IMR-90 (cell line): Measurements from ENCODE around the gene IRAK4. TPM values are rescaled to one million over a fixed set of nuclear protein-coding genes. Genes with fewer than 3 reads are reported as not detected.

Experiments
- ATAC-seq: fragments of 200-7000 bp; cut with Tn5 transposase; 2 replicates; pipeline ENCODE4 v1.9.1; 2020; ENCODE audit warnings: low read depth, mild to moderate bottlenecking, moderate library complexity
- BruUV-seq: library from RNA; stranded (reverse); fragments of 400-500 nt; replicated peaks from 2 replicates; lab custom pipeline; 2021; lab: Mats Ljungman, UMichigan
- CTCF ChIA-PET: fragments of 300-600 bp; formaldehyde crosslinking; extraction: SDS; loops from one replicate; lab custom pipeline; 2021; ENCODE audit warnings: antibody characterized with exemption; lab: Yijun Ruan, JAX
- POLR2A ChIA-PET: fragments of 300-600 bp; sonication (Branson Sonifier 250); formaldehyde crosslinking; loops from one replicate; lab custom pipeline; 2022; ENCODE audit warnings: antibody characterized with exemption; ENCODE audit not compliant: unreplicated experiment; lab: Charles Lee
- DNase-seq: peaks from one replicate; pipeline ENCODE4 v3.0.0; 2013
- H2AFZ ChIP-seq: replicated peaks from 2 replicates; pipeline ENCODE3; 2013; ENCODE audit warnings: low read length, mild to moderate bottlenecking; ENCODE audit not compliant: poor library complexity
- H2AK5ac ChIP-seq: 2 replicates; pipeline ENCODE4 v1.6.1; 2013; ENCODE audit warnings: low read depth, low read length, inconsistent platforms
- H2AK9ac ChIP-seq: replicated peaks from 2 replicates; pipeline ENCODE3; 2013; ENCODE audit warnings: mild to moderate bottlenecking, low read depth, low read length, moderate library complexity; ENCODE audit not compliant: poor library complexity
- H2BK120ac ChIP-seq: 2 replicates; pipeline ENCODE4 v1.6.1; 2013; ENCODE audit warnings: low read depth, low read length, inconsistent platforms
- H2BK15ac ChIP-seq: 3 replicates; pipeline ENCODE4 v1.6.1; 2013; ENCODE audit warnings: low read depth, low read length, inconsistent platforms
- H2BK20ac ChIP-seq: 2 replicates; pipeline ENCODE4 v1.6.1; 2013; ENCODE audit warnings: low read depth, mild to moderate bottlenecking, inconsistent platforms, low read length, moderate library complexity
- H2BK5ac ChIP-seq: 2 replicates; pipeline ENCODE4 v1.6.1; 2013; ENCODE audit warnings: mild to moderate bottlenecking, low read depth, low read length, inconsistent platforms; ENCODE audit not compliant: poor library complexity, severe bottlenecking
- H3K14ac ChIP-seq: replicated peaks from 2 replicates; pipeline ENCODE4 v1.6.1; 2013; ENCODE audit warnings: low read depth, low read length, inconsistent platforms
- H3K18ac ChIP-seq: 2 replicates; pipeline ENCODE4 v1.6.1; 2013; ENCODE audit warnings: low read depth, low read length, control low read depth
- H3K23ac ChIP-seq: 2 replicates; pipeline ENCODE4 v1.6.1; 2013; ENCODE audit warnings: low read depth, low read length, inconsistent platforms
- H3K27ac ChIP-seq: 2 replicates; pipeline ENCODE4 v1.5.1; 2013; ENCODE audit warnings: mild to moderate bottlenecking, control low read depth, low read length; ENCODE audit not compliant: insufficient read depth
- H3K27me3 ChIP-seq: 2 replicates; pipeline ENCODE4 v1.6.1; 2013; ENCODE audit warnings: low read length; ENCODE audit not compliant: control insufficient read depth, insufficient read depth
- H3K36me3 ChIP-seq: 2 replicates; pipeline ENCODE4 v1.6.1; 2013; ENCODE audit warnings: low read length, mixed read lengths; ENCODE audit not compliant: control insufficient read depth, insufficient read depth
- H3K4ac ChIP-seq: 2 replicates; pipeline ENCODE4 v1.6.1; 2013; ENCODE audit warnings: low read depth, low read length, inconsistent platforms
- H3K4me1 ChIP-seq: 2 replicates; pipeline ENCODE4 v1.6.1; 2013; ENCODE audit warnings: low read length, mixed read lengths; ENCODE audit not compliant: control insufficient read depth, insufficient read depth
- H3K4me2 ChIP-seq: 2 replicates; pipeline ENCODE4 v1.6.1; 2013; ENCODE audit warnings: low read depth, mild to moderate bottlenecking, control low read depth, low read length, moderate library complexity
- H3K4me3 ChIP-seq: 2 replicates; pipeline ENCODE4 v1.5.1; 2013; ENCODE audit warnings: low read depth, mild to moderate bottlenecking, control low read depth, low read length, moderate library complexity; ENCODE audit not compliant: insufficient read depth
- H3K56ac ChIP-seq: 2 replicates; pipeline ENCODE4 v1.6.1; 2013; ENCODE audit warnings: low read length, inconsistent platforms; ENCODE audit not compliant: insufficient read depth; ENCODE audit errors: extremely low read depth
- H3K79me1 ChIP-seq, 2 experiments: 2 replicates each; pipeline ENCODE4 v1.6.1; 2013; ENCODE audit warnings: low read length in 2 of 2, inconsistent platforms in 1 of 2, low read depth in 1 of 2
- H3K9ac ChIP-seq: 2 replicates; pipeline ENCODE4 v1.6.1; 2013; ENCODE audit warnings: low read depth, low read length, control low read depth
- H3K9me1 ChIP-seq: 2 replicates; pipeline ENCODE4 v1.6.1; 2013; ENCODE audit warnings: low read length, inconsistent platforms; ENCODE audit not compliant: insufficient read depth
- H3K9me3 ChIP-seq: 2 replicates; pipeline ENCODE4 v1.6.1; 2013; ENCODE audit warnings: low read length; ENCODE audit not compliant: control insufficient read depth, insufficient read depth
- H4K20me1 ChIP-seq: 2 replicates; pipeline ENCODE4 v1.6.1; 2013; ENCODE audit warnings: low read length, inconsistent platforms; ENCODE audit not compliant: insufficient read depth
- H4K5ac ChIP-seq: 2 replicates; pipeline ENCODE4 v1.6.1; 2013; ENCODE audit warnings: mild to moderate bottlenecking, low read depth, low read length, control low read depth
- H4K8ac ChIP-seq, 2 experiments: 2 replicates each; pipeline ENCODE4 v1.6.1; 2013; ENCODE audit warnings: low read depth in 2 of 2, low read length in 2 of 2, control low read depth in 1 of 2, inconsistent platforms in 1 of 2
- H4K91ac ChIP-seq: 2 replicates; pipeline ENCODE4 v1.6.1; 2013; ENCODE audit warnings: low read depth, low read length, inconsistent platforms; ENCODE audit not compliant: insufficient read depth
- CEBPB ChIP-seq: IDR thresholded peaks from 2 replicates; pipeline ENCODE4 v1.6.1; 2012; ENCODE audit warnings: low read depth, low read length, improper control_type of control experiment
- CTCF ChIP-seq: conservative IDR thresholded peaks from 2 replicates; pipeline ENCODE4 v1.5.1; 2012; ENCODE audit warnings: mild to moderate bottlenecking, low read depth, low read length, improper control_type of control experiment
- MAFK ChIP-seq: IDR thresholded peaks from 2 replicates; pipeline ENCODE4 v1.6.1; 2012; ENCODE audit warnings: low read depth, low read length, improper control_type of control experiment
- MAZ ChIP-seq: IDR thresholded peaks from 2 replicates; pipeline ENCODE4 v1.6.1; 2012; ENCODE audit warnings: low read depth, mild to moderate bottlenecking, low read length, improper control_type of control experiment, moderate library complexity, borderline replicate concordance
- NFE2L2 ChIP-seq: fragments of 150-350 bp; IDR thresholded peaks from 2 replicates; pipeline ENCODE4 v1.6.1; 2016; ENCODE audit warnings: low read depth, mild to moderate bottlenecking, low read length
- RCOR1 ChIP-seq: IDR thresholded peaks from 2 replicates; pipeline ENCODE4 v1.6.1; 2012; ENCODE audit warnings: mild to moderate bottlenecking, low read length, improper control_type of control experiment; ENCODE audit not compliant: insufficient replicate concordance
- USF2 ChIP-seq: fragments of 150-350 bp; IDR thresholded peaks from 2 replicates; pipeline ENCODE4 v1.6.1; 2017; ENCODE audit warnings: mild to moderate bottlenecking, antibody characterized with exemption, low read length, low read depth
- dilution Hi-C: fragments of 300-500 bp; cut with HindIII; formaldehyde crosslinking; loops from one replicate; pipeline ENCODE4 v1.14.3; 2018; ENCODE audit warnings: low sequenced_read_pairs; ENCODE audit not compliant: unreplicated experiment
- in situ Hi-C: fragments of 300-500 bp; cut with MboI; formaldehyde crosslinking; loops from 3 replicates; pipeline ENCODE4 v1.14.3; 2019; ENCODE audit warnings: low sequenced_read_pairs, inconsistent platforms, mixed read lengths
- intact Hi-C: fragments of 100-400 bp; cut with micrococcal nuclease; formaldehyde crosslinking; loops from 2 replicates; pipeline ENCODE4 v1.10.0; 2022
- polyA plus RNA-seq, 3 experiments: library from polyadenylated mRNA; depleted of rRNA; stranded (reverse); fragments of >200 nt; gene quantifications; 2 replicates each; pipeline ENCODE4 v1.2.3, GENCODE V29; 2012; ENCODE audit warnings: low replicate concordance in 1 of 3
- total RNA-seq: library from RNA; depleted of rRNA; stranded (reverse); fragments of >200 nt; gene quantifications from 2 replicates; pipeline ENCODE4 v1.2.3, GENCODE V29; 2012

The IRAK4 gene
- total and polyA plus RNA-seq, 2 of the 4 experiments (the other 2 are of a cell fraction) = 12.6 to 27.6 TPM

GRCh38 chr12:43763769-43764168 is 5.0 kb downstream of the IRAK4 start:
- H3K36me3 ChIP-seq = no peaks in the 10 kb centered on the region
- peaks cover 2% of the 10 kb centered on the region; the same call in 1 of the 2 replicates for H3K9me1 ChIP-seq
- TF ChIP-seq CTCF (no peak), MAZ (no peak), NFE2L2 (peak; percentile 81), CEBPB (no peak), USF2 (no peak), MAFK (0 out of 2 replicates have a peak, but pooled peaks have one; percentile 7), RCOR1 (no peak)
- no peak overlapping the region for H4K8ac ChIP-seq
- no peak overlapping the region for H3K14ac ChIP-seq
- DNase-seq = peak; percentile 37
- no peak overlapping the region for H3K4me3 ChIP-seq
- no peak overlapping the region for H3K56ac ChIP-seq
- no peaks in the 10 kb centered on the region for H4K20me1 ChIP-seq
- no peak overlapping the region for H2BK15ac ChIP-seq
- ChIA-PET POLR2A (no interaction called here), CTCF (interaction anchor here (0.5 kb wide), 1 partner anchor 27 kb away, joined by 3 read pairs; no protein-coding TSS in a partner anchor)
- no peak overlapping the region; the same call in 1 of the 2 replicates for H3K4me2 ChIP-seq
- no peak overlapping the region for H2AK5ac ChIP-seq
- no peaks in the 10 kb centered on the region for H3K9me3 ChIP-seq
- no peak overlapping the region for H2BK20ac ChIP-seq
- H3K79me1 ChIP-seq = peaks cover 16 to 25% of the 10 kb centered on the region in 2 experiments
- no peak overlapping the region for H2BK120ac ChIP-seq
- no peak for ATAC-seq
- peak overlapping the region; percentile 51; the same call in 1 of the 2 replicates for H4K5ac ChIP-seq
- intact Hi-C loops (no loop called here), in situ Hi-C loops (no loop called here), dilution Hi-C loops (no loop called here)
- no peak overlapping the region for H3K27ac ChIP-seq
- H2AFZ ChIP-seq = no peak overlapping the region
- H3K23ac ChIP-seq = no peak overlapping the region
- H2AK9ac ChIP-seq = no peak overlapping the region
- H2BK5ac ChIP-seq = peak overlapping the region; percentile 38
- no peaks in the 10 kb centered on the region for H3K27me3 ChIP-seq
- H3K4ac ChIP-seq = 0 out of 2 replicates have a peak overlapping the region, but pooled peaks have one; percentile 12
- H4K91ac ChIP-seq = no peak overlapping the region
- H3K9ac ChIP-seq = no peak overlapping the region
- BruUV-seq = no TSS peak
- peak overlapping the region; percentile 45; the same call in 1 of the 2 replicates for H3K18ac ChIP-seq
- peaks cover 13% of the 10 kb centered on the region for H3K4me1 ChIP-seq
